GM18519 (cell line): ENCODE data around the gene GRAMD1B.

Source experiments
- ATAC-seq: cut with Tn5 transposase; IDR thresholded peaks from one replicate; pipeline ENCODE4 v1.9.1; 2021; ENCODE audit warnings: mild to moderate bottlenecking, moderate library complexity; ENCODE audit not compliant: unreplicated experiment, low FRiP score

The GRAMD1B gene

GRCh38 chr11:123580557-123581275 is 150.6 kb downstream of the GRAMD1B start:
- ATAC-seq = peak; percentile 52

- ATAC-seq = no peak
Measured at GRCh38 chr11:123581651-123582399, 151.8 kb downstream of the GRAMD1B start.

- no peak for ATAC-seq
Measured at GRCh38 chr11:123582992-123583504, 153.0 kb downstream of the GRAMD1B start.

- no peak for ATAC-seq
Measured at GRCh38 chr11:123584186-123584585, 154.1 kb downstream of the GRAMD1B start.

- no peak for ATAC-seq
Measured at GRCh38 chr11:123584737-123585136, 154.7 kb downstream of the GRAMD1B start.

- ATAC-seq = no peak
Measured at GRCh38 chr11:123585206-123585605, 155.1 kb downstream of the GRAMD1B start.

- ATAC-seq = no peak
Measured at GRCh38 chr11:123585706-123586105, 155.6 kb downstream of the GRAMD1B start.

- no peak for ATAC-seq
Measured at GRCh38 chr11:123586568-123586967, 156.5 kb downstream of the GRAMD1B start.

GRCh38 chr11:123587044-123587443 is 157.0 kb downstream of the GRAMD1B start:
- no peak for ATAC-seq

- no peak for ATAC-seq
Measured at GRCh38 chr11:123587559-123587958, 157.5 kb downstream of the GRAMD1B start.

GRCh38 chr11:123588117-123588863 is 158.2 kb downstream of the GRAMD1B start:
- no peak for ATAC-seq

- no peak for ATAC-seq
Measured at GRCh38 chr11:123588864-123589262, 158.8 kb downstream of the GRAMD1B start.

- no peak for ATAC-seq
Measured at GRCh38 chr11:123590296-123590912, 160.3 kb downstream of the GRAMD1B start.

- no peak for ATAC-seq
Measured at GRCh38 chr11:123593570-123593969, 163.5 kb downstream of the GRAMD1B start.

- ATAC-seq = no peak
Measured at GRCh38 chr11:123594188-123594901, 164.3 kb downstream of the GRAMD1B start.

- no peak for ATAC-seq
Measured at GRCh38 chr11:123594921-123595320, 164.9 kb downstream of the GRAMD1B start.

GRCh38 chr11:123597859-123598258 is 167.8 kb downstream of the GRAMD1B start:
- no peak for ATAC-seq

- ATAC-seq = no peak
Measured at GRCh38 chr11:123601136-123601535, 171.1 kb downstream of the GRAMD1B start.

GRCh38 chr11:123601743-123602142 is 171.7 kb downstream of the GRAMD1B start:
- no peak for ATAC-seq

- no peak for ATAC-seq
Measured at GRCh38 chr11:123603666-123604065, 173.6 kb downstream of the GRAMD1B start.
